ENCODE results near the gene MAGEF1.

MAGEF1 gene

GRCh38 chr3:184663356-184663755 is 48.5 kb downstream of the MAGEF1 start:
- no peak for DNase-seq

- DNase-seq, result no peak
Observed at GRCh38 chr3:184662187-184662586, 49.7 kb downstream of the MAGEF1 start.

GRCh38 chr3:184660931-184661330 is 50.9 kb downstream of the MAGEF1 start:
- no peak for DNase-seq

Measured in NCI-H526 treated with DMSO at 0.1 percent for 48 hours (cell line).